ENCODE results near the gene GARIN3.
"Not testable (repeated sequence)": the region's sequence is repeated elsewhere in the genome, so short reads cannot be mapped to it uniquely, and the experiment has no call there.

GARIN3 gene

DNA sequence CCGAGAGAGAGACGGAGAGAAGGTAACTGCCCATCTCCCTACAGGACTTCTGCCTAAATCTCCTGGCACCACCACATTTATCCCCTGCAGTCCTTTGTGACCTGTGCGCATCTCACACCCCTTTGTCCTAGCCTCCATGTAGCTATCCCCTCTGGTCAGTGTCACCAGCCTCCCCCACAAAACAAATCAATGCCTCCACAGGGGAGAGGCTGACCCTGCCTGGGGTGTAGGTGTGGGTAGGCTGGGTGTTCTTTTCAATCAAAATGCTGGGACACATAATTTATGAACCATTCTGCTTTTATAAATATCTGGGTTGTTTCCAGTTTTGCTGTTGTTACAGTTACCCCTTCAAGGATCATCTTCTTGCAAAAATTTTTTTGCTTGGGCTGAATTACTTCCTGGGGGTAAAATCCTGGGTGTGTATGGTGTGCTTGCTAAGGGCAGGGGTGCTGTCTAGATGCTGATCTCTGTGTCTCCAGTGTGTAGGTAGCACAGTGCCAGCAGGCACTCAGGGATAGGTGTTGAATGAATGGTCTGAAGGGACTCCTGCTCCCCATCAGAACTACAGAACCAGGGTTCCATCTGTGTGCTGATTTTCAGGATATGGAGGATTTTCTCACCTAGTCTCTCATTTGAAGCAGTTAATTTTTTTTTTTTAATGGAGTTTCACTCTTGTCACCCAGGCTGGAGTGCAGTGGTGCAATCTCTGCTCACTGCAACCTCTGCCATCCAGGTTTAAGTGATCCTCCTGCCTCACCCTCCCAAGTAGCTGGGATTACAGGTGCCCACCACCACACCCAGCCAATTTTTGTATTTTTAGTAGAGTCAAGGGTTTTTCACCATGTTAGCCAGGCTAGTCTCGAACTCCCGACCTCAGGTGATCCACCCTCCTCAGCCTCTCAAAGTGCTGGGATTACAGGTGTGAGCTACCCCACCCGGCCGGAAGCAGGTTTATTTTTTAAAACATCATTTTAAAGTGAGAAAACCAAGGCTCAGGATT, at the start of gene GARIN3:
TSS of gene GARIN3 (minus strand) at position 51 of the 1,000 bp plus-strand sequence. CDS start 96 bp downstream, outside the sequence.
- no peak for DNase-seq

- no peak for DNase-seq
Observed at GRCh38 chr5:157215514-157216167, 49.6 kb upstream of the GARIN3 start.

DNA sequence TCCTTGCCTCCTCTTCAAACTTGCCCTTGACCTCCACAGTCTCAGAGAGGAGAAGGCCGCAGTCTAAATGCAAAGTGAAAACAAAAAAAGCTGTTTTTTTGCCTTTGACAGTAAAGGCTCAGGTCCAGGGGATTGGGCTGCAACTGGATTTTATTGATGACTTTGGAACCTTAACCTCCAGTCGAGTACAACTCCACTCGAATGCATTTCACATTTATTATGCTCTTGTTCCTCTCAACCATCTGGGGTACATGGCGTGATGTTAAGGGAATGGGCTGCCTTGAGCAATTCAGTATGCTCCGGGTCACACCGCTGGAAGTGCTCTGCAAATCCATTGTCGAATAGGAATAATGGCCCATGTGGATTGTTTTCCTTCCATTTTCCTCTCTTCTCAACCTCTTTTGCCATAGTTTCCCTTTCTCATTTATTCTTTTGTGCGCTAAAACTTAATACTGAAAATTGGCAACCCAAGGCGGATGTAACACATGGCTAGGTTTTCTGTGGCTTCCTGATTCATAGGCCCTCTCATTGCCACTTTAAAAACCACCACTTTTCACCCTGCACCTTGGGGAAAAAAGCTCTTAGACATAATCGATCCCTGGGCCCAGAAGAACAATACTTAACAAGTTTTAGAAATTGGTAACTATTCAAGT, 48.9 kb upstream of the GARIN3 start:
- peak; percentile 67 for DNase-seq

GRCh38 chr5:157214415-157214814, 48.4 kb upstream of the GARIN3 start:
- DNase-seq, result no peak

- DNase-seq, result no peak
Observed at GRCh38 chr5:157213527-157214243, 47.6 kb upstream of the GARIN3 start.

DNA sequence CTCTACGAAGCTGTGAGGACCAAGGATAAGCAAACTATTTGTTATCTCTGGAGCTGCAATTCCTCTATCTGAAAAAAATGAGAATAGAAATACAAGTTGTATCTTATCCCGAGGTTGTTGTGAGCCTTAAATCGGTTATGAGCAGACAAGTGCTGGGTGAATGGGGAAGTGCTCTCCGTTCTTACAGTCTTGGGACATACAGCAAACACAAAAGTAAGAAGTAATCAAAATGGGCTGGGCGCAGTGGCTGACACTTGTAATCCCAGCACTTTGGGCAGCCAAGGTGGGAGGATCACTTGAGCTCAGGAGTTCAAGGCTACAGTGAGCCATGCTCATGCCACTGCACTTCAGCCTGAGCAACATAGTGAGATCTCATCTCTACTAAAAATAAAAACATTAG, 46.2 kb upstream of the GARIN3 start:
- DNase-seq, result no peak

DNA sequence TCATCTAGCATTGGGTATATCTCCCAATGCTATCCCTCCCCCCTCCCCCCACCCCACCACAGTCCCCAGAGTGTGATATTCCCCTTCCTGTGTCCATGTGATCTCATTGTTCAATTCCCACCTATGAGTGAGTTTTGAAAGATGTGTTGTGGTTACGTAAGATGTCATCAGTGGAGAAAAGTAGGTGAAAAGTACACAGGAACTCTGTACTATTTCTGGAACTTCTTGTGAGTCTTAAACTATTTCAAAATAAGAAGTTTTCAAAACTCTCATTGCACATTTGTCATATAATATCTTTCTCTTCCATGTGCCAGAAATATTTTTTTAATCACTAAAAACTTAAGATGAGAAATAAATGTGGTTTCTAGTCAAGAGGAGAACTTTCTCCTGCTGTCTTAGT, 44.6 kb upstream of the GARIN3 start:
- peak; percentile 60 for DNase-seq

- DNase-seq, result no peak
Observed at GRCh38 chr5:157205708-157206107, 39.6 kb upstream of the GARIN3 start.

DNA sequence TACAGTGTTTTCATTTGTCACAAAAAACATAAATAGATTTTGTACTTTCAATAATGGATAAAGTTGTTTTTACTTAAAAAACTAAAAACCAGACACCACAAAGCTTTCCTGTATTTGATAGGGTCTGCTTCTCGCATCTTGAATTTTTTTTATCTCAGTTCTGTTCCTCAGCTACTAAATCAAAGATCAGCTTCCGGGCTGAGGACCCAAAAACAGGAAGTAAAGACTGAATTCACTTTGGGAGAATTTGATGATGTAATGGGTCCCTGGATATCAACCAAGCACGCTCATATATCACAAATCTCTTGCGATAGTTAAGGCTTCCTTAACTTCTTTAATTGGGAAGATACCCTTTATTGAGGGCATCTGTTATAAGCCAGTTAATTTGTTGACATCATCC, 38.7 kb upstream of the GARIN3 start:
- DNase-seq, result peak; percentile 76

GRCh38 chr5:157203417-157203816, 37.4 kb upstream of the GARIN3 start:
- no peak for DNase-seq

DNA sequence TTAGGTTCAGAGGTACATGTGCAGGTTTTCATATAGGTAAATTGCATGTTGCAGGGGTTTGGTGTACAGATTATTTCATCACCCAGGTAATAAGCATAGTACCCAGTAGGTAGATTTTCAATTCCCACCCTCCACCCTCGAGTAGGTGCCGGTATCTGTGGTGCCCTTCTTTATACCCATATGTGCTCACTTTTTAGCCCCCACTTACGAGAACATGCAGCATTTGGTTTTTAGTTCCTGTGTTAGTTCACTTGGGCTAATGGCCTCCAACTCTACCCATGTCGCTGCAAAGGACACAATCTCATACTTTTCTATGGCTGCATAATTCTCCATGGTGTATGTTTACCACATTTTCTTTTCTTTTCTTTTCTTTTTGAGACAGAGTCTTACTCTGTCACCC, 35.8 kb upstream of the GARIN3 start:
- no peak for DNase-seq

DNA sequence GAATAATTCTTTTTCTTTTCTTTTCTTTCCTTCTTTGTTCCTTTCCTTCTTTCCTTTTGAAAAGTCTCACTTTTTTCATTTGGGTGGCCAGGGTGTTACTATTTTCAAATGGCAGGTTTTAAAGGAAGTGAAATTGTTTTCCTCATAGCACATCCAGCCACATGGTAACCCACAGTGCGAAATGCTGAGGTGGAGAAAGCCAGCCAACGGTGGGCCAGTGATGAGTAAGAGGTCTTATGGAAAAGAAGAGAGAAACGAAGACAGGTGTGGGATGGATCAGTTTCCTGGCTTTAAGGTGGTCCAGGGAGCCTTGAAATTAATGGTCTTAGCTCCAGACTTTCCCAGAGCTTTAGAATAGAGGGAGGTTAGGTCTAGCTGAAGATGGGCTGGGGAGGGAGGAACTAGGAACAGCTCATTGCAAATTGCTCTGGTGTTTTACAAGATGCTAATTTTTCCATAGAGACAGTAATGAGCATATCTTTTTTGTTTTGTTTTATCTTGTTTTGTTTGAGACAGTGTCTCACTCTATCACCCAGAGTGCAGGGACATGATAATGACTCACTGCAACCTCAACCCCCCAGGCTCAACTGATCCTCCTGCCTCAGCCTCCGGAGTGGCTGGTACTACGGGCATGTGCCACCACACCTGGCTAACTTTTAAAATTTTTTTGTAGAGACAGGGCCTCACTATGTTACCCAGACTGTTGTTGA, 32.4 kb upstream of the GARIN3 start:
- peak; percentile 67 for DNase-seq

DNA sequence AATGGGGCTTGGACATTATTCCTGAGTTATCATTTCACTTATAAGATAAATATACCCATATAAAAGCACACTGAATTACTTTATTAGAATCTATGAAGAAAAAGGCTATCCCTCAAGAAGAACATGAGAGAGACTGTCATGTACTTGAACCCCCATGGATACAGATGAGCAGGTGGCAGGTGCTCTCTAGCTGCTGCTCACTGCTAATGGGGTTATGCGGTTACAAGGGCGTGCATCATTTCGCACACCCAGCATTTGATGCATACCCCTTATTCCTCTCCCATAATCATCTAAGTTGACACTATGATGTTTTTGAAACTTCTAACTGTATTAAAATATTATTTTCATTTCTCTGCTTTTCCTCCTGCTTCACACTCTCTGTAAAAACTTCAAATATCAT, 31.0 kb upstream of the GARIN3 start:
- DNase-seq, result peak; percentile 67

DNA sequence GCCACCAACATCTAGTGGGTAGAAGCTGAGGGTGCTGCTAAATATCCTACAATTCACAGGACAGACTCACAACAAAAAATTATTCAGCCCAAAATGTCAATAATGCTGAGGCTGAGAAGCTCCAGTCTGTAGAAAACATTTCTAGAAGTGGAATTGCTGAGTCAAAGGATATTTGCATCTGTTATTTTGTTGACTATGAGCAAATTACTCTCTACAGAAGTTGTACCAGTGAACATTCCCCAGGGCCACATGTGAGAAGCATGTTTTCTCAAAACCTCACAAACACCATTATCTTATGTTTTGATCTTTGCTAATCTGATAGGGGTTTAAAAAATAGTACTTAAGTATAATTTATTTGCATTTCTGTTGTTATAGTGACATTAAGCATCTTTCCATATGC, 30.0 kb upstream of the GARIN3 start:
- DNase-seq, result peak; percentile 71

GRCh38 chr5:157193699-157194424, 27.8 kb upstream of the GARIN3 start:
- peak; percentile 77 for DNase-seq

GRCh38 chr5:157189223-157189622, 23.2 kb upstream of the GARIN3 start:
- no peak for DNase-seq

DNA sequence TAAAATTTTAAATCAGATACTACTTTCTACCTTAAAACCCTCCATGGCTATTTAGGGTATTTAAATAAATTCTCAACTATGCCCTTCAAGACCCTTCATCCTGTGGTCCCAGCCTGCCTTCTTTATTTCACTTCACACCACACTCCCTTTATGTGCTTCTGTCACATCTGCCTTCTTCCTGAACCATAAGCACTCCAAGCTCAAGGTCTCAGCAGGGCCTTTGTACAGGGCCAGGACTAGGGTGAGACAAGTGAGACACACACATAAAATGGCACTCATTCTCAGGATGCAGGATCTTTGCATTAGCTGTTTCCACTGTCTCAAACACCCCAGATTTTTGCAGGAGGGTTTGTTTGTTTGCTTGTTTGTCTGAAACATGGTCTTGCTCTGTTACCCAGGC, 22.2 kb upstream of the GARIN3 start:
- no peak for DNase-seq

GRCh38 chr5:157187046-157187754, 21.1 kb upstream of the GARIN3 start:
- no peak for DNase-seq

DNA sequence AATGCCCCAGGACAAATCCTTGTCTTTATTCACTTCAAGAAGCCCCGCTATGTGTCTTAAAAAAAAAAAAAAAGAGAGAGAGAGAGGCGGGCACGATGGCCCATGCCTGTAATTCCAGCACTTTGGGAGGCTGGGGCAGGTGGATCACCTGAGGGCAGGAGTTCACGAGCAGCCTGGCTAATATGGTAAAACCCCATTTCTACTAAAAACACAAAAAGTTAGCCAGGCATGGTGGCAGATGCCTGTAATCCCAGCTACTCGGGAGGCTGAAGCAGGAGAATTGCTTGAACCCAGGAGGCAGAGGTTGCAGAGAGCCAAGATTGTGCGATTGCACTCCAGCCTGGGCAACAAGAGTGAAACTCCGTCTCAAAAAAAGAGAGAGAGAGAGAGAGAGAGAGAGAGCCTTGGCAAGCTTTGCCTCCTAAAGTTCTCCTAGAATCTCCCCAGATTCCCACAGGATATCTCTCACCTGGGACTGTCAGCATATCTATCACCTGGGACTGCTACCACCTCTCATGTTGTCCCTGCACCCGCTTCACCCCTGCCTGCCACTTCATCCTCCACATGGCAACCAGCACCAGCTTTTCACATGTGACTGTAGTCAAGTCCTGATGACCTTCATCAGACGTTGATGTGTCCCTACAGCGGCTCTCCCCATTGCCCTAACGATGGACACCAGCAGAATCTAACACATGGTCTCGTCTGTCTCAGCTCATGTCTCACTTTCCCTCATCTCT, 20.4 kb upstream of the GARIN3 start:
- no peak for DNase-seq

DNA sequence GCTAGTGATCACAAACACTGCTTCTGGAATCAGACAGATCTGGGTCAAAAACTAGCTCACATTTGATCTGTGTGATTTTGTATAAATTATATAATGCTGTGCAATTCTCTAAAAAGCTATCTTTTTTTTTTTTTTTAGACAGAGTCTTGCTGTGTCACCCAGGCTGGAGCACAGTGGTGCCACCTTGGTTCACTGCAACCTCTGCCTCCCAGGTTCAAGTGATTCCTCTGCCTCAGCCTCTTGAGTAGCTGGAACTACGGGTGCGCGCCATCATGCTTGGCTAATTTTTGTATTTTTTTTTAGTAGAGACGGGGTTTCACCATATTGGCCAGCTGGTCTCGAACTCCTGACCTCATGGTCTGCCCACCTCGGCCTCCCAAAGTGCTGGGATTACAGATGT, 19.1 kb upstream of the GARIN3 start:
- DNase-seq, result not testable (repeated sequence)

All from CD4-positive, alpha-beta T cell treated with Interleukin-21 for 1 hour (primary cell).